Measurements from ENCODE around the gene CAPN9. TPM values are rescaled to one million over a fixed set of nuclear protein-coding genes. Genes with fewer than 3 reads are reported as not detected.

The CAPN9 gene
- total and polyA plus RNA-seq, 2 donors from 2014 or later: 0.41 TPM; not detected in 1

GRCh38 chr1:230792691-230793462 lies 45.7 kb downstream of the CAPN9 start:
- TF ChIP-seq CTCF (IDR thresholded peaks at IDR 0.05; ENCODE audit: borderline replicate concordance, extremely low read depth, insufficient read depth): no peak

DNA sequence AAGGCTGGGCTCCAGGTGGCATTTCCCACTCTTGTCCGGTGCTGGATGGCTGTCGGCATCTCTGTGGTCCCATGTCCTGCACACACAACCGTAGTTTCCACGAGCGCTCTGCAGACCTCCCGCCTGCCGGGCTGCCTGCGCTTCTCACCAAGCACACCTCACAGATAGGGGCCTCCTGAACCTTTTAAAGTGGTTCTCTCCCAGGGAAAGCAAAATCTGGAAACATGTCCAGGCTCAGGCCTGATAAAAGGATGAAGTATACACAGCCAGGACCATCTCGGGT lies 46.2 kb downstream of the CAPN9 start:
- TF ChIP-seq CTCF (IDR thresholded peaks at IDR 0.05; ENCODE audit: borderline replicate concordance, extremely low read depth, insufficient read depth): no peak
- H3K27me3 ChIP-seq (ENCODE audit: control insufficient read depth, insufficient read depth, low read length): no peaks in the 10 kb centered on the region
- H3K27ac ChIP-seq (ENCODE audit: low read depth in 2 of 2, low read length in 2 of 2): no peak overlapping the region
- no peak for DNase-seq
- H3K4me3 ChIP-seq (ENCODE audit: low read length in 3 of 3): no peak overlapping the region
- H3K9ac ChIP-seq (ENCODE audit: low read length in 3 of 3): no peak overlapping the region
- no peaks in the 10 kb centered on the region for H3K9me3 ChIP-seq (ENCODE audit: control insufficient read depth in 2 of 3, insufficient read depth in 1 of 3, low read length in 3 of 3)
- intact Hi-C loops (cut with DNase I): loop anchor here (10.0 kb wide), 1 partner anchor 411 kb away; no protein-coding TSS in a partner anchor
- no peaks in the 10 kb centered on the region for H3K4me1 ChIP-seq (ENCODE audit: control insufficient read depth in 2 of 3, insufficient read depth in 2 of 3, low read depth in 1 of 3, low read length in 3 of 3)
- H3K36me3 ChIP-seq (ENCODE audit: control insufficient read depth in 2 of 3, insufficient read depth in 3 of 3, low read length in 3 of 3): no peaks in the 10 kb centered on the region
- no peak for FAIRE-seq

More at GRCh38 chr1:230792691-230793462, 45.7 kb downstream of the CAPN9 start:
- DNase-seq (peak in 1 of 5 donors; percentile 5), FAIRE-seq (no peak)
- no peaks in the 10 kb centered on the region for H3K9me3 ChIP-seq (ENCODE audit: control insufficient read depth in 2 of 3, insufficient read depth in 1 of 3, low read length in 3 of 3)
- H3K36me3 ChIP-seq (ENCODE audit: control insufficient read depth in 2 of 3, insufficient read depth in 3 of 3, low read length in 3 of 3): no peaks in the 10 kb centered on the region
- H3K4me3 ChIP-seq (ENCODE audit: low read length in 3 of 3): no peak overlapping the region
- no peaks in the 10 kb centered on the region for H3K4me1 ChIP-seq (ENCODE audit: control insufficient read depth in 2 of 3, insufficient read depth in 2 of 3, low read depth in 1 of 3, low read length in 3 of 3)
- no peak overlapping the region for H3K9ac ChIP-seq (ENCODE audit: low read length in 3 of 3)
- H3K27me3 ChIP-seq (ENCODE audit: control insufficient read depth, insufficient read depth, low read length): no peaks in the 10 kb centered on the region
- no peak overlapping the region for H3K27ac ChIP-seq (ENCODE audit: low read depth in 2 of 2, low read length in 2 of 2)
- intact Hi-C loops (cut with DNase I): loop anchor here (10.0 kb wide), 1 partner anchor 412 kb away; no protein-coding TSS in a partner anchor

- no peak for FAIRE-seq
- Histone ChIP-seq H3K27ac (ENCODE audit: low read depth in 2 of 2, low read length in 2 of 2) (no peak overlapping the region), H3K27me3 (ENCODE audit: control insufficient read depth, insufficient read depth, low read length) (no peaks in the 10 kb centered on the region), H3K9me3 (ENCODE audit: control insufficient read depth in 2 of 3, insufficient read depth in 1 of 3, low read length in 3 of 3) (no peaks in the 10 kb centered on the region), H3K4me1 (ENCODE audit: control insufficient read depth in 2 of 3, insufficient read depth in 2 of 3, low read depth in 1 of 3, low read length in 3 of 3) (no peaks in the 10 kb centered on the region), H3K36me3 (ENCODE audit: control insufficient read depth in 2 of 3, insufficient read depth in 3 of 3, low read length in 3 of 3) (no peaks in the 10 kb centered on the region), H3K9ac (ENCODE audit: low read length in 3 of 3) (no peak overlapping the region), H3K4me3 (ENCODE audit: low read length in 3 of 3) (no peak overlapping the region)
- intact Hi-C loops (cut with DNase I): loop anchor here (10.0 kb wide), 1 partner anchor 410 kb away; no protein-coding TSS in a partner anchor
- DNase-seq: peak in 1 of 5 donors; percentile 1
- TF ChIP-seq CTCF (IDR thresholded peaks at IDR 0.05; ENCODE audit: borderline replicate concordance, extremely low read depth, insufficient read depth): no peak
Measured at GRCh38 chr1:230794431-230794830, 47.2 kb downstream of the CAPN9 start.
